Bone marrow (tissue), 2 donors: ENCODE measurements around the gene NOP53.
"Not testable (repeated sequence)": the region's sequence is repeated elsewhere in the genome, so short reads cannot be mapped to it uniquely, and the experiment has no call there.

ENCODE experiments used
- DNase-seq, 2 donors: peaks; one replicate each; lab custom pipeline; 2025; lab: John Stamatoyannopoulos, UW

NOP53 gene

GRCh38 chr19:47754206-47755064, 9.1 kb downstream of the NOP53 start:
- no peak for DNase-seq

- DNase-seq, result no peak
These were observed 9.9 kb downstream of the NOP53 start for GRCh38 chr19:47755065-47755761.

GRCh38 chr19:47755762-47756626, 10.6 kb downstream of the NOP53 start:
- DNase-seq, result no peak

GRCh38 chr19:47756627-47756929, 11.2 kb downstream of the NOP53 start:
- DNase-seq, result no peak

- no peak for DNase-seq
These were observed 11.7 kb downstream of the NOP53 start for GRCh38 chr19:47756953-47757608.

GRCh38 chr19:47757617-47758442, 12.5 kb downstream of the NOP53 start:
- DNase-seq, result no peak

GRCh38 chr19:47758443-47758804, 13.1 kb downstream of the NOP53 start:
- no peak for DNase-seq

- no peak for DNase-seq
These were observed 15.3 kb downstream of the NOP53 start for GRCh38 chr19:47760632-47760999.

GRCh38 chr19:47761566-47761965, 16.2 kb downstream of the NOP53 start:
- DNase-seq, result no peak

GRCh38 chr19:47762151-47762550, 16.8 kb downstream of the NOP53 start:
- DNase-seq, result no peak

- no peak for DNase-seq
These were observed 17.4 kb downstream of the NOP53 start for GRCh38 chr19:47762615-47763308.

- not testable (repeated sequence) for DNase-seq
These were observed 19.4 kb downstream of the NOP53 start for GRCh38 chr19:47764705-47765104.

GRCh38 chr19:47765523-47766358, 20.4 kb downstream of the NOP53 start:
- no peak for DNase-seq

GRCh38 chr19:47766359-47766620, 20.9 kb downstream of the NOP53 start:
- DNase-seq, result no peak

- DNase-seq, result no peak
These were observed 21.3 kb downstream of the NOP53 start for GRCh38 chr19:47766670-47767069.

GRCh38 chr19:47767349-47767748, 22.0 kb downstream of the NOP53 start:
- no peak for DNase-seq

GRCh38 chr19:47768604-47769003, 23.3 kb downstream of the NOP53 start:
- no peak for DNase-seq

GRCh38 chr19:47769534-47769933, 24.2 kb downstream of the NOP53 start:
- DNase-seq, result no peak

GRCh38 chr19:47771291-47771690, 25.9 kb downstream of the NOP53 start:
- DNase-seq, result not testable (repeated sequence)

- no peak for DNase-seq
These were observed 31.2 kb downstream of the NOP53 start for GRCh38 chr19:47776568-47776967.
